MG63 (cell line): ENCODE measurements around the gene ANKRD33. TPM values are rescaled to one million over a fixed set of nuclear protein-coding genes. Genes with fewer than 3 reads are reported as not detected.

Experiments
- DNase-seq: peaks from one replicate; pipeline ENCODE4 v3.0.0-alpha.2; 2020
- H3K27me3 ChIP-seq: fragments of 250-450 bp; sonication (Bioruptor Pico); 2 replicates; pipeline ENCODE4 v1.5.1; 2020; ENCODE audit warnings: mild to moderate bottlenecking, moderate library complexity
- H3K36me3 ChIP-seq: fragments of 250-450 bp; sonication (Bioruptor Pico); 2 replicates; pipeline ENCODE4 v1.5.1; 2020; ENCODE audit warnings: mild to moderate bottlenecking, moderate library complexity
- H3K4me3 ChIP-seq: fragments of 250-450 bp; sonication (Bioruptor Pico); 2 replicates; pipeline ENCODE4 v1.5.1; 2020; ENCODE audit warnings: mild to moderate bottlenecking, moderate library complexity
- H3K9me3 ChIP-seq: fragments of 250-450 bp; sonication (Bioruptor Pico); 2 replicates; pipeline ENCODE4 v1.5.1; 2020; ENCODE audit warnings: mild to moderate bottlenecking, moderate library complexity
- total RNA-seq: library from RNA; depleted of rRNA; stranded (reverse); fragments of >200 nt; shearing (Covaris generic); gene quantifications from 2 replicates; pipeline ENCODE4 v1.2.3, GENCODE V29; 2014; ENCODE audit warnings: low replicate concordance; rRNA removed

ANKRD33 gene
- total RNA-seq = not detected in 2 replicates

GRCh38 chr12:51887476-51888315 lies at the start of gene ANKRD33:
TSS of gene ANKRD33 (plus strand) at chr12:51888103. CDS start at chr12:51888187, 84 bp downstream.
- Histone ChIP-seq H3K36me3 (no peaks in the 10 kb centered on the region), H3K9me3 (no peaks in the 10 kb centered on the region), H3K4me3 (no peak within 1 kb of the TSS), H3K27me3 (no peaks in the 10 kb centered on the region)
- DNase-seq = no peak

- DNase-seq = no peak
- Histone ChIP-seq H3K27me3 (no peaks in the 10 kb centered on the region), H3K36me3 (no peaks in the 10 kb centered on the region)
These were observed 49.1 kb upstream of the ANKRD33 start for GRCh38 chr12:51838762-51839161.

GRCh38 chr12:51839310-51839947 lies 48.5 kb upstream of the ANKRD33 start:
- Histone ChIP-seq H3K36me3 (no peaks in the 10 kb centered on the region), H3K4me3 (no peak overlapping the region)

More at GRCh38 chr12:51838762-51839161, 49.1 kb upstream of the ANKRD33 start:
- Histone ChIP-seq H3K4me3 (no peak overlapping the region), H3K9me3 (no peaks in the 10 kb centered on the region)

GRCh38 chr12:51840966-51841365 lies 46.9 kb upstream of the ANKRD33 start:
- no peaks in the 10 kb centered on the region for H3K27me3 ChIP-seq
- H3K36me3 ChIP-seq = no peaks in the 10 kb centered on the region
- no peaks in the 10 kb centered on the region for H3K9me3 ChIP-seq
- no peak overlapping the region for H3K4me3 ChIP-seq
- no peak for DNase-seq

More at GRCh38 chr12:51839310-51839947, 48.5 kb upstream of the ANKRD33 start:
- DNase-seq = no peak
- H3K27me3 ChIP-seq = no peaks in the 10 kb centered on the region
- H3K9me3 ChIP-seq = no peaks in the 10 kb centered on the region

GRCh38 chr12:51841727-51842126 lies 46.2 kb upstream of the ANKRD33 start:
- Histone ChIP-seq H3K27me3 (no peaks in the 10 kb centered on the region; the same call in 1 of the 2 replicates), H3K4me3 (no peak overlapping the region), H3K36me3 (no peaks in the 10 kb centered on the region), H3K9me3 (no peaks in the 10 kb centered on the region)
- DNase-seq = no peak

- Histone ChIP-seq H3K27me3 (peaks cover 9% of the 10 kb centered on the region; the same call in 1 of the 2 replicates), H3K4me3 (no peak overlapping the region), H3K36me3 (no peaks in the 10 kb centered on the region), H3K9me3 (no peaks in the 10 kb centered on the region)
- no peak for DNase-seq
These were observed 43.0 kb upstream of the ANKRD33 start for GRCh38 chr12:51844854-51845253.

- no peak overlapping the region for H3K4me3 ChIP-seq
- DNase-seq = no peak
- no peaks in the 10 kb centered on the region for H3K36me3 ChIP-seq
- no peaks in the 10 kb centered on the region for H3K9me3 ChIP-seq
- H3K27me3 ChIP-seq = peaks cover 9% of the 10 kb centered on the region; the same call in 1 of the 2 replicates
These were observed 42.4 kb upstream of the ANKRD33 start for GRCh38 chr12:51845482-51845881.

GRCh38 chr12:51846271-51846691 lies 41.6 kb upstream of the ANKRD33 start:
- peaks cover 9% of the 10 kb centered on the region; the same call in 1 of the 2 replicates for H3K27me3 ChIP-seq
- DNase-seq = no peak

GRCh38 chr12:51846911-51847642 lies 40.8 kb upstream of the ANKRD33 start:
- no peaks in the 10 kb centered on the region for H3K9me3 ChIP-seq
- peaks cover 9% of the 10 kb centered on the region; the same call in 1 of the 2 replicates for H3K27me3 ChIP-seq
- no peak overlapping the region for H3K4me3 ChIP-seq
- DNase-seq = no peak
- no peaks in the 10 kb centered on the region for H3K36me3 ChIP-seq

More at GRCh38 chr12:51846271-51846691, 41.6 kb upstream of the ANKRD33 start:
- H3K9me3 ChIP-seq = no peaks in the 10 kb centered on the region
- no peak overlapping the region for H3K4me3 ChIP-seq
- H3K36me3 ChIP-seq = no peaks in the 10 kb centered on the region

GRCh38 chr12:51847643-51848325 lies 40.1 kb upstream of the ANKRD33 start:
- peaks cover 9% of the 10 kb centered on the region; the same call in 1 of the 2 replicates for H3K27me3 ChIP-seq
- no peaks in the 10 kb centered on the region for H3K36me3 ChIP-seq

GRCh38 chr12:51848326-51848727 lies 39.6 kb upstream of the ANKRD33 start, which contains the start of gene FIGNL2:
TSS of gene FIGNL2 (minus strand) at chr12:51848718. CDS start at chr12:51822413, 26,305 bp downstream.
- Histone ChIP-seq H3K27me3 (peaks cover 9% of the 10 kb centered on the region; the same call in 1 of the 2 replicates), H3K9me3 (no peaks in the 10 kb centered on the region), H3K36me3 (no peaks in the 10 kb centered on the region), H3K4me3 (peak within 1 kb of the TSS; percentile 18; the same call in 1 of the 2 replicates)
- DNase-seq = no peak

More at GRCh38 chr12:51847643-51848325, 40.1 kb upstream of the ANKRD33 start:
- Histone ChIP-seq H3K4me3 (peak overlapping the region; percentile 18; the same call in 1 of the 2 replicates), H3K9me3 (no peaks in the 10 kb centered on the region)
- DNase-seq = no peak

- DNase-seq = no peak
- no peaks in the 10 kb centered on the region for H3K9me3 ChIP-seq
- peaks cover 9% of the 10 kb centered on the region; the same call in 1 of the 2 replicates for H3K27me3 ChIP-seq
- no peak overlapping the region for H3K4me3 ChIP-seq
- H3K36me3 ChIP-seq = no peaks in the 10 kb centered on the region
These were observed 38.8 kb upstream of the ANKRD33 start for GRCh38 chr12:51848841-51849735.

GRCh38 chr12:51850081-51850964 lies 37.6 kb upstream of the ANKRD33 start:
- Histone ChIP-seq H3K36me3 (no peaks in the 10 kb centered on the region), H3K4me3 (no peak overlapping the region), H3K9me3 (no peaks in the 10 kb centered on the region), H3K27me3 (peaks cover 9% of the 10 kb centered on the region; the same call in 1 of the 2 replicates)
- no peak for DNase-seq

- Histone ChIP-seq H3K4me3 (no peak overlapping the region), H3K27me3 (peaks cover 9% of the 10 kb centered on the region; the same call in 1 of the 2 replicates), H3K36me3 (no peaks in the 10 kb centered on the region), H3K9me3 (no peaks in the 10 kb centered on the region)
- DNase-seq = no peak
These were observed 37.0 kb upstream of the ANKRD33 start for GRCh38 chr12:51850965-51851299.
